AG09319 (cell line): ENCODE results near the gene FAM120B.

Experiments
- DNase-seq: peaks from one replicate; pipeline ENCODE4 v3.0.0-alpha.2; 2010; ENCODE audit warnings: low read depth; ENCODE audit errors: extremely low read depth
- CTCF ChIP-seq: IDR thresholded peaks from 2 replicates; pipeline ENCODE4 v1.5.1; 2011; ENCODE audit warnings: low read depth, mild to moderate bottlenecking, inconsistent platforms, low read length, moderate library complexity

The FAM120B gene

DNA sequence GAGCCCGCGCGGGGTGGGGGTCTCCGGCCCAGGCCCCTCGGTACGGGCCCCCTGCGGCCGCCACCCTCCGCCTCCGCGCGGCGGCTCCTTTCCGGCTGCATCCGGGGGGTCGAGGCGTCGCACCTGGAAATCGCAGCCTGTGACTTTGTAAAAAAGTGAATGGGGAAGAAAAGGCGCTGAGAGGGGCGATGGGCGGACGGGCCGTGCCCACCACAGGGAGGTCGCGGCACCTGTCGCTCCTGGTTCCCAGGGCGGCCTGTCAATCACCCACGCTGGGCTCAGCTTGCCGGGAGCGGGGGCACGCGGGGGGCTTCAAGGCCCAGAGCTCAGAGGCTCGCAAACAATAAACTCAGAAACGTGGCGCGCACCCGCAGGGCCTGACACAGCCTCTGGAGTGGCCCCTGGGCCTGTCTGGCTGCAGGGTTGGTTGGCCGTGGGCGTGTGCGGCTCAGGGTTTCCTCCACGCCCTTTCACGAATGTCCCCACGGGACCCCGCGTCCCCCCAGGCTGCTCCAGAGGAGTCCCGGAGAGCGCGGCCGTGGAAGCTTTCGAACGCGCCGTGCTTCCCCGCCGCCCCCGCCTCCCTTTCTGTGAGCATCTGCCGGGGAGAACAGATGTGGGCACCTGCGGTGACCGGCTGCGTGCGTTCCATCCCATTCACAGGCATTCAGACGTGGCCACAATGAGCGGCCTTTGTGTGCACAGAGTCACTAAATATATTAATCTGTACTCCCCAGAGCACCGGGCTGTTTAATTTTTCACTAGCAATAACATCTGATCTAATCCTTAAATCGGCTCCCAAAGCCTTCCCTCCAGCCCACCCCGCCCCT is 9.6 kb upstream of the FAM120B start:
- TF ChIP-seq CTCF: no peak

DNA sequence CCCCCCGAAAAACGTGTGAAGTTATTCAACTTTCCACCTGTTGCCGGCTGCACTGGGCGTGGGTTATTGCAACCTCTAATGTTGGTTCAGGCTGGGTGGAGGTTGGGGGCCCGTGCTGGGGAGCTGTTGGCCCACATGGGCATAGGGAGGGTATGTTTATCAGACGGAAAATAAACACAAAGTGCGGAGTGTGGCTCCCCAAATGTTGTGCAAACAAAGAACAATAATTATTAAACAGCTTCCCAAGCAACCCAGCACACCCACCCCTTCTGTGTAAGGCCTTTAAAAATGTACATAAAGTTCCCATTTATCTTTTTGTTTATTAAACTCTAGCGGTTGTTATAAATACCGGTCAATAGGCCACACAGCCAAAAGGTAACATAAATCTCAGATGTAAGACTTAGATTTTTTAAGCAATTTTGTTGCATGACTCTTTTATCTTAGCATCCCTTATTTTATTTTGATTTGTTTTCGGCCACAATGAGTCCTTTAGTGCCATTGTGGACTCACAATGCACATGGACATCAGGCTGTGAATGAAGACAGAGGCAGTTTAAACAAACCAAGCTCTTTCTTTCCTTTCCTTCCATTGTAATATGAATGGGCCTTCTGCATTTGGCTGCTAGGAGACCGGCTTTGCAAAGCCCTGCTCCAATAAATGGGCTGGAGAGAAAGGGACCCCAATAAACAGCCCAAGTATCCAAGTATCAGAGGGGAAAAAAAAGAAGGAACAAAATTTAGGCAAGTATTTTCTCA is 8.8 kb upstream of the FAM120B start:
- TF ChIP-seq CTCF: no peak
- no peak for DNase-seq

More for the DNA sequence above, 9.6 kb upstream of the FAM120B start:
- no peak for DNase-seq

DNA sequence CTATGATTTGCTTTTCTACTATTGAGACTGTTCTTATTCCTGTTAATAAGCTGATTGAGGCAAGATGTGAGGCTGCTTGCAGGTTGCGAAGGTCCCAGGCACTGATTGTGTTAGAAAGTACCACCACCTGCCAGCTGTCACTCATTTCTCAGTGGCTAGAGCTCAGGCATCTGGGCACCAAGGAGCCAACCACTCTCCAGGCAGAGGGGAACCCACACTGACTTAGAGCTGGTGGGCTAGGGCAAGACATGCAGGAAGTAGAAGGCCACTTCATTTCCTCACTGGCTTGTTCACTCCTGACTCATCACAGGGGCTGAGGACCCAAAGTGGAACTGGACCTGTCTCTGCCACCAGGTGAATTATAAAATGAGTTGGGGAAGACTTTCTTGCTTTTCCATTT is 7.9 kb upstream of the FAM120B start:
- TF ChIP-seq CTCF: no peak
- DNase-seq: no peak

DNA sequence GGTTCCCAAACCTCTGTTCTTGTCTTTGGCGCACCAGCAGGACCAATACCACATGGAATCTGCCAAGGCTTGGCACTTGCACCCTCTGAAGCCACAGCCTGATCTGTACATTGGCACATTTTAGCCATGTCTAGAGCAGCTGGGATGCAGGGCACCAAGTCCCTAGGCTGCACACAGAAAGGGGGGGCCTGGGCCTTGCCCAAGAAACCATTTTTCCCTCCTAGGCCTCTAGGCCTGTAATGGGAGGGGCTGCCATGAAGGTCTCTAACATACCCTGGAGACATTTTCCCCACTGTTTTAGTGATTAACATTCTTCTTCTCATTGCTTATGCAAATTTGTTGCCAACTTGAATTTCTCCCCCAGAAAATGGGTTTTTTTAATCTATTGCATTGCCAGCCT is 5.4 kb upstream of the FAM120B start:
- no peak for TF ChIP-seq CTCF
- no peak for DNase-seq

DNA sequence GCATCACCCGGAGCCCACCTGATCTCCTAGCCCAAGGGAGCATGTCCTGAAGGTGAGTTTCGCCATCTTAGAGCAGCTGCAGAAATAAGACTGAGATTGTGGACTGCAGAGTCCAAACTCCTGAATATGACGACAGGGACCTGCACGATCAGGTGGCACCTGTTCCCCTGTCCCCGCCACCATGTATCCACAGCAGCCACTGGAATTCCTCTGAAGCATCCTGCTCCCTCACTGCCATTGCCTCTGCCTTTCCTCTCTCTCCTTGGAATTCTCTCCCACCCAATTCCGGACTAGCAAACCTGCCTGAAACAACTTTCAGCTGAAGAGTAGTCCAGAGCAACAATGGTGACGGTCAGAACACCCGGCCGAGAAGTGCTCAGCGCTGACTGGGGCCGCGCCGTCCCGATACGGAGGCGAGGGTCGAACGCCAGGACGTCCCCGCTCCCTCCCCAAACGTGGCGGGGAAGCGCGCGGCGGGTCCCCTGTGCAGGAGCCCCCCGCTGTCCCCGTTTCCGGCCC is 694 bp upstream of the FAM120B start:
- TF ChIP-seq CTCF: no peak
- no peak for DNase-seq

DNA sequence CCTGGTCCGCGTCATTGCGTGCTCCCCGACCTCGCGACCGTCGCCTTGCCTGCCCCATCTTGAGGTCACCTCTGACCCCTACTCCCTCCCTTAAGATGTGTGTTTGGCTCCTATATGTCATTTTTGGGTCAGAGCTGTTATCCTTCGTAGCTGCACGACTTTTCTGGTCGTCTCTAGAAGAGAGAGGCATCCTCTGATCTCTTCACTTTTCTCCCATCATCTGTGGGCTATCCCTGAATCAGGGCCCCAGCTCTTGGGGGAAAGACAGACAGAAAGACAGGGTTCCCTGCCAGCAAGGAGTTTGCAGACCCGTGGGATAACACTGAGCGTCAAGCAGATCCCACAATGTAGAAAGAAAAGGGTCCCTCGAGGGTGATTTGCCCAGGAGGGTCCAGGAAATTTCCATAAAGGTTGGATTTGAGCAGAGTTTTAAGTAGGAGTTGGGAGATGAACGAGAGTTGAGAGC is 555 bp downstream of the FAM120B start:
- no peak for DNase-seq
- TF ChIP-seq CTCF: no peak

DNA sequence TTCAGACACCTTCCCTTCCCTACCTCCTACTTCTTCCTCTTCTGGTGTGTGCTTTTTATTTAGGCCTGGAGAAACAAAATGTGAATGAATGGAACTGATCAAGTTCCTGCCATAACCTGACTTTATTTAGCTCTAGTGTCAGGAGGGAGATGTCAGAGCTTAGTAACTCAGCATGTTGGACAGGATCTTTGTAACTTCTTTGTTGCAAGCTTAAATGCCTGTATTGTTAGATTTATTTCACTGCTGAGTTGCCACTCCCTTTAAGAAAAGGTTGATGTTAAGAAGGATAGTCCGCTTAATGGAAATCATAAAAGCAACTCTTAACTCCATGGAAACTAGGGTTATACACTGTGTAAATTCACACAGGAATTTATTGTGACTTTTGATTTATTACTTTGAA is 2.2 kb downstream of the FAM120B start:
- TF ChIP-seq CTCF: no peak
- DNase-seq: no peak
